B cell (primary cell): Measurements from ENCODE around the gene OTOF.

ENCODE experiments used
- EZH2 ChIP-seq: IDR thresholded peaks from 2 replicates; pipeline ENCODE4 v1.6.1; 2012; ENCODE audit warnings: borderline replicate concordance, low read depth, mild to moderate bottlenecking, moderate library complexity, low read length; ENCODE audit not compliant: insufficient read depth, poor library complexity, severe bottlenecking
- TF ChIP-seq, protein P1 (sequence below): fragments of 200-600 bp; IDR thresholded peaks from one replicate; pipeline ENCODE4 v1.8.0; 2022; ENCODE audit warnings: antibody characterized with exemption, mild to moderate bottlenecking

DNA sequence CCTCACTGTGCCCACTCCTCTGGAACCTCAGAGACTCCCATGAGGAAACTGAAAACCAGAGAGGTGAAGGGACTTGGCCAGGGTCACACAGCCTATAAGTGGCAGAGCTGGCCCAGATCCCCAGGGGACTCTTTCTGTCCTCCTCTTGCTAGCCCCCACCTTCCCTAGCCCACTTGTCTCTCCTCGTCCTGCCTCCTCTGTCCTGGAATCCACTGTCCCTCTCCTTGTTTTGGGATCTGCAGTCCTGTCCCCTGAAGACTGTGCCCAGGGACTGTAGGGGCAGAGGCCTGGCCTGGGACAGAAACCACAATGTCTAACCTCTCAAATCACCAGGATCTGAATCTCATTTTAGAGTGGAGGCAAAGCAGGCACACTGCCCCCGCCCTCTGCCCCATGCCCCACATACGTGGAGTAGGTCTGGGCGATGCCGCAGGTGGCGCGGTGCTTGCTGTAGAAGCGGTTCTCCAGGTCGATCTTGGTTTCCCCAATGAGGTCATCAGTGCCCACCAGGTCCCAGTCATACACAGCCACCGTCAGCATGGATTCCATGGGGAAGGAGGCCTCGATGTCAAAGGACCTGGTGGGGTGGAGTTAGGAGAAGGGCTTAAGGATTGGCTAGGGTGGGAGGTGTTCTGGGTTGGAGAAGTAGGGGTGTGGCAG, 12.5 kb downstream of the OTOF start:
- TF ChIP-seq, protein P1, sequence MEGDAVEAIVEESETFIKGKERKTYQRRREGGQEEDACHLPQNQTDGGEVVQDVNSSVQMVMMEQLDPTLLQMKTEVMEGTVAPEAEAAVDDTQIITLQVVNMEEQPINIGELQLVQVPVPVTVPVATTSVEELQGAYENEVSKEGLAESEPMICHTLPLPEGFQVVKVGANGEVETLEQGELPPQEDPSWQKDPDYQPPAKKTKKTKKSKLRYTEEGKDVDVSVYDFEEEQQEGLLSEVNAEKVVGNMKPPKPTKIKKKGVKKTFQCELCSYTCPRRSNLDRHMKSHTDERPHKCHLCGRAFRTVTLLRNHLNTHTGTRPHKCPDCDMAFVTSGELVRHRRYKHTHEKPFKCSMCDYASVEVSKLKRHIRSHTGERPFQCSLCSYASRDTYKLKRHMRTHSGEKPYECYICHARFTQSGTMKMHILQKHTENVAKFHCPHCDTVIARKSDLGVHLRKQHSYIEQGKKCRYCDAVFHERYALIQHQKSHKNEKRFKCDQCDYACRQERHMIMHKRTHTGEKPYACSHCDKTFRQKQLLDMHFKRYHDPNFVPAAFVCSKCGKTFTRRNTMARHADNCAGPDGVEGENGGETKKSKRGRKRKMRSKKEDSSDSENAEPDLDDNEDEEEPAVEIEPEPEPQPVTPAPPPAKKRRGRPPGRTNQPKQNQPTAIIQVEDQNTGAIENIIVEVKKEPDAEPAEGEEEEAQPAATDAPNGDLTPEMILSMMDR, result no peak
- TF ChIP-seq EZH2, result no peak
